Measurements from ENCODE around the gene COL15A1.

- TF ChIP-seq CTCF (IDR thresholded peaks at IDR 0.05; ENCODE audit: low read length) = no peak
- TF ChIP-seq EZH2phosphoT487 (IDR thresholded peaks at IDR 0.05; ENCODE audit: low read length) = no peak
Observed at GRCh38 chr9:99004115-99004514, 60.4 kb downstream of the COL15A1 start.
